H1 (cell line): ENCODE measurements around the gene BNC2.

Experiments used
- CTCF ChIP-seq, 3 experiments: IDR thresholded peaks; 1 replicate in 2 of 3; 2 replicates in 1 of 3; pipeline versions ENCODE4 v1.5.1 to v1.6.1; 2011; ENCODE audit warnings: low read length in 3 of 3, mild to moderate bottlenecking in 3 of 3, inconsistent platforms in 2 of 3, low read depth in 1 of 3, moderate library complexity in 1 of 3; ENCODE audit not compliant: insufficient read depth in 1 of 3; ENCODE audit errors: control extremely low read depth in 1 of 3
- HDAC6 ChIP-seq: IDR thresholded peaks from one replicate; pipeline ENCODE4 v1.7.1; 2012; ENCODE audit warnings: low read depth, mild to moderate bottlenecking, inconsistent platforms, low read length, moderate library complexity
- JUND ChIP-seq: IDR thresholded peaks from 2 replicates; pipeline ENCODE4 v1.6.1; 2011; ENCODE audit warnings: mild to moderate bottlenecking, improper control_type of control experiment, low read length
- MAFK ChIP-seq: IDR thresholded peaks from 2 replicates; pipeline ENCODE4 v1.6.1; 2012; ENCODE audit warnings: low read depth, mild to moderate bottlenecking, improper control_type of control experiment, low read length
- NANOG ChIP-seq: IDR thresholded peaks from 2 replicates; pipeline ENCODE4 v1.6.1; 2011; ENCODE audit warnings: low read length, low read depth, mild to moderate bottlenecking, inconsistent platforms; ENCODE audit not compliant: insufficient read depth, poor library complexity, severe bottlenecking
- PHF8 ChIP-seq: fragments of 200-600 bp; sonication (generic); conservative IDR thresholded peaks from 2 replicates; pipeline ENCODE4 v1.7.1; 2012; ENCODE audit warnings: low read depth, mild to moderate bottlenecking, inconsistent platforms, low read length, moderate library complexity
- POLR2A ChIP-seq, 2 experiments: IDR thresholded peaks; 1 replicate in 1 of 2; 2 replicates in 1 of 2; pipeline ENCODE4 v1.6.1; 2011; ENCODE audit warnings: low read depth in 2 of 2, low read length in 2 of 2, mild to moderate bottlenecking in 2 of 2; ENCODE audit errors: control extremely low read depth in 1 of 2
- POLR2AphosphoS5 ChIP-seq: IDR thresholded peaks from 2 replicates; pipeline ENCODE4 v1.6.1; 2011; ENCODE audit warnings: low read depth, low read length
- RFX5 ChIP-seq: IDR thresholded peaks from 2 replicates; pipeline ENCODE4 v1.6.1; 2011; ENCODE audit warnings: low read depth, low read length, improper control_type of control experiment, borderline replicate concordance
- SP2 ChIP-seq: IDR thresholded peaks from 2 replicates; pipeline ENCODE4 v1.6.1; 2012; ENCODE audit warnings: mild to moderate bottlenecking, low read length, inconsistent platforms
- USF2 ChIP-seq: IDR thresholded peaks from 2 replicates; pipeline ENCODE4 v1.6.1; 2011; ENCODE audit warnings: low read length, improper control_type of control experiment

GRCh38 chr9:16654596-16655126 lies 215.8 kb downstream of the BNC2 start:
- TF ChIP-seq CTCF (IDR thresholded peaks at IDR 0.05; ENCODE audit: control extremely low read depth in 1 of 3, insufficient read depth in 1 of 3, low read depth in 1 of 3, low read length in 3 of 3): no peak
- TF ChIP-seq POLR2AphosphoS5: no peak
- TF ChIP-seq NANOG: no peak
- TF ChIP-seq MAFK: no peak
- TF ChIP-seq HDAC6: no peak
- no peak for TF ChIP-seq POLR2A (IDR thresholded peaks at IDR 0.05; ENCODE audit: control extremely low read depth in 1 of 2, low read depth in 2 of 2, low read length in 2 of 2)
- TF ChIP-seq USF2: no peak
- no peak for TF ChIP-seq PHF8
- no peak for TF ChIP-seq SP2
- no peak for TF ChIP-seq JUND
- no peak for TF ChIP-seq RFX5
